COLO829 (cell line): ENCODE results near the gene FUT8.
A peak's percentile ranks its signal among the peaks of the same experiment; 100 is the strongest.

Experiments used
- DNase-seq: peaks from one replicate; pipeline ENCODE4 v3.0.0; 2012; ENCODE audit warnings: low spot score

The FUT8 gene

GRCh38 chr14:65412032-65412846 lies at the start of gene FUT8:
TSS of gene FUT8 (plus strand) at chr14:65412730. CDS start at chr14:65561564, 148,834 bp downstream.
- DNase-seq: peak; percentile 87

- no peak for DNase-seq
Observed at GRCh38 chr14:65366802-65367565, 45.5 kb upstream of the FUT8 start.

- no peak for DNase-seq
Observed at GRCh38 chr14:65369560-65369959, 43.0 kb upstream of the FUT8 start.

GRCh38 chr14:65370801-65371248 lies 41.7 kb upstream of the FUT8 start:
- DNase-seq: no peak

GRCh38 chr14:65371784-65372183 lies 40.7 kb upstream of the FUT8 start:
- no peak for DNase-seq

GRCh38 chr14:65373016-65373670 lies 39.4 kb upstream of the FUT8 start:
- no peak for DNase-seq

- DNase-seq: no peak
Observed at GRCh38 chr14:65373671-65374039, 38.9 kb upstream of the FUT8 start.

- no peak for DNase-seq
Observed at GRCh38 chr14:65377576-65377975, 35.0 kb upstream of the FUT8 start.

- peak; percentile 9 for DNase-seq
Observed at GRCh38 chr14:65382586-65382985, 29.9 kb upstream of the FUT8 start.

GRCh38 chr14:65387171-65387570 lies 25.4 kb upstream of the FUT8 start:
- no peak for DNase-seq

GRCh38 chr14:65387628-65388027 lies 24.9 kb upstream of the FUT8 start:
- DNase-seq: no peak

- no peak for DNase-seq
Observed at GRCh38 chr14:65392296-65392695, 20.2 kb upstream of the FUT8 start.

GRCh38 chr14:65396082-65396910 lies 16.2 kb upstream of the FUT8 start:
- DNase-seq: no peak

GRCh38 chr14:65403231-65403630 lies 9.3 kb upstream of the FUT8 start:
- DNase-seq: no peak

GRCh38 chr14:65408113-65408512 lies 4.4 kb upstream of the FUT8 start:
- DNase-seq: no peak

GRCh38 chr14:65410640-65411039 lies 1.9 kb upstream of the FUT8 start:
- DNase-seq: no peak

GRCh38 chr14:65411656-65412031 lies 886 bp upstream of the FUT8 start:
- peak; percentile 81 for DNase-seq

GRCh38 chr14:65412856-65413738 lies 567 bp downstream of the FUT8 start:
- DNase-seq: no peak

- DNase-seq: no peak
Observed at GRCh38 chr14:65413739-65414045, 1.2 kb downstream of the FUT8 start.

- no peak for DNase-seq
Observed at GRCh38 chr14:65414961-65415589, 2.5 kb downstream of the FUT8 start.

GRCh38 chr14:65415613-65416012 lies 3.1 kb downstream of the FUT8 start:
- no peak for DNase-seq
